ENCODE measurements around the gene CR1L. TPM values are rescaled to one million over a fixed set of nuclear protein-coding genes. Genes with fewer than 3 reads are reported as not detected.

The CR1L gene
- total RNA-seq, 1 experiment from 2014 or later = not detected

- ChIA-PET POLR2A (ENCODE audit: unreplicated experiment) (no interaction called here), CTCF (no interaction called here)
- Histone ChIP-seq H3K9me3 (ENCODE audit: insufficient read depth, low read depth) (no peaks in the 10 kb centered on the region), H3K36me3 (ENCODE audit: low read depth) (no peaks in the 10 kb centered on the region), H3F3A (ENCODE audit: insufficient read depth, low read depth) (peaks cover 34% of the 10 kb centered on the region), H3K27ac (no peak overlapping the region), H3K4me1 (replicated peaks; ENCODE audit: insufficient read depth) (peaks cover 66% of the 10 kb centered on the region), H3K27me3 (ENCODE audit: insufficient read depth, low read depth) (no peaks in the 10 kb centered on the region), H3K9me2 (ENCODE audit: insufficient read depth) (no peaks in the 10 kb centered on the region), H2AFZ (no peak overlapping the region), H3K4me2 (no peak overlapping the region), H4K20me1 (ENCODE audit: insufficient read depth) (no peaks in the 10 kb centered on the region), H3K4me3 (no peak overlapping the region), H3K79me2 (ENCODE audit: low read depth) (no peaks in the 10 kb centered on the region)
- BruUV-seq (replicated peaks) = no TSS peak
- no peak for TF ChIP-seq CTCF (conservative IDR thresholded peaks at IDR 0.05)
- no peak for TF ChIP-seq EZH2 (IDR thresholded peaks at IDR 0.05; ENCODE audit: low read depth)
- no peak for DNase-seq
- intact Hi-C loops (cut with micrococcal nuclease; ENCODE audit: unreplicated experiment) = no loop called here
Measured at GRCh38 chr1:207744000-207744534, 99.1 kb downstream of the CR1L start.

GRCh38 chr1:207745285-207745684 lies 100.4 kb downstream of the CR1L start:
- POLR2A ChIA-PET (ENCODE audit: unreplicated experiment) = no interaction called here
- Histone ChIP-seq H2AFZ (no peak overlapping the region), H3K4me2 (peak overlapping the region; percentile 43), H3K79me2 (ENCODE audit: low read depth) (peaks cover 8% of the 10 kb centered on the region; the same call in 1 of the 2 replicates), H3K9me2 (ENCODE audit: insufficient read depth) (no peaks in the 10 kb centered on the region), H3F3A (ENCODE audit: insufficient read depth, low read depth) (peaks cover 39% of the 10 kb centered on the region), H3K9me3 (ENCODE audit: insufficient read depth, low read depth) (no peaks in the 10 kb centered on the region), H3K4me1 (replicated peaks; ENCODE audit: insufficient read depth) (peaks cover 66% of the 10 kb centered on the region), H3K27me3 (ENCODE audit: insufficient read depth, low read depth) (no peaks in the 10 kb centered on the region), H4K20me1 (ENCODE audit: insufficient read depth) (no peaks in the 10 kb centered on the region), H3K4me3 (no peak overlapping the region), H3K36me3 (ENCODE audit: low read depth) (no peaks in the 10 kb centered on the region), H3K27ac (no peak overlapping the region)
- TF ChIP-seq CTCF (conservative IDR thresholded peaks at IDR 0.05) (no peak), EZH2 (IDR thresholded peaks at IDR 0.05; ENCODE audit: low read depth) (no peak)
- CTCF ChIA-PET = no interaction called here
- DNase-seq = peak in 1 of 2 experiments; percentile 71
- no TSS peak for BruUV-seq (replicated peaks)
- intact Hi-C loops (cut with micrococcal nuclease; ENCODE audit: unreplicated experiment) = no loop called here

- ChIA-PET POLR2A (ENCODE audit: unreplicated experiment) (interaction anchor here (0.7 to 1.0 kb wide), 3 partner anchors 9 to 1244 kb away, joined by 6 to 11 read pairs (median 8); no protein-coding TSS in a partner anchor), CTCF (interaction anchor here (0.6 to 0.7 kb wide), 5 partner anchors 73 to 1854 kb away, joined by 3 to 7 read pairs (median 6); no protein-coding TSS in a partner anchor)
- peak; percentile 53 to 93 for DNase-seq
Measured at GRCh38 chr1:207745839-207746767, 101.2 kb downstream of the CR1L start.

More at GRCh38 chr1:207745839-207746767, 101.2 kb downstream of the CR1L start:
- Histone ChIP-seq H3K79me2 (ENCODE audit: low read depth) (peaks cover 10% of the 10 kb centered on the region; the same call in 1 of the 2 replicates), H3K4me3 (no peak overlapping the region), H3K27ac (0 out of 2 replicates have a peak overlapping the region, but pooled peaks have one; percentile 1), H3F3A (ENCODE audit: insufficient read depth, low read depth) (peaks cover 39% of the 10 kb centered on the region), H3K9me2 (ENCODE audit: insufficient read depth) (no peaks in the 10 kb centered on the region), H3K9me3 (ENCODE audit: insufficient read depth, low read depth) (no peaks in the 10 kb centered on the region), H2AFZ (no peak overlapping the region), H4K20me1 (ENCODE audit: insufficient read depth) (no peaks in the 10 kb centered on the region), H3K36me3 (ENCODE audit: low read depth) (no peaks in the 10 kb centered on the region), H3K27me3 (ENCODE audit: insufficient read depth, low read depth) (no peaks in the 10 kb centered on the region), H3K4me1 (replicated peaks; ENCODE audit: insufficient read depth) (peaks cover 66% of the 10 kb centered on the region), H3K4me2 (peak overlapping the region; percentile 43)
- TF ChIP-seq CTCF (conservative IDR thresholded peaks at IDR 0.05) = no peak
- TF ChIP-seq EZH2 (IDR thresholded peaks at IDR 0.05; ENCODE audit: low read depth) = no peak
- intact Hi-C loops (cut with micrococcal nuclease; ENCODE audit: unreplicated experiment) = no loop called here
- no TSS peak for BruUV-seq (replicated peaks)

All from PC-9 (cell line).